ENCODE results near the gene GZMM. TPM values are rescaled to one million over a fixed set of nuclear protein-coding genes. Genes with fewer than 3 reads are reported as not detected.

GZMM gene
- total and polyA plus RNA-seq, 2 of the 13 experiments (the other 11 are each of a cell fraction or from before 2014, with no cell fraction given): 0.07 TPM; not detected in 1

DNA sequence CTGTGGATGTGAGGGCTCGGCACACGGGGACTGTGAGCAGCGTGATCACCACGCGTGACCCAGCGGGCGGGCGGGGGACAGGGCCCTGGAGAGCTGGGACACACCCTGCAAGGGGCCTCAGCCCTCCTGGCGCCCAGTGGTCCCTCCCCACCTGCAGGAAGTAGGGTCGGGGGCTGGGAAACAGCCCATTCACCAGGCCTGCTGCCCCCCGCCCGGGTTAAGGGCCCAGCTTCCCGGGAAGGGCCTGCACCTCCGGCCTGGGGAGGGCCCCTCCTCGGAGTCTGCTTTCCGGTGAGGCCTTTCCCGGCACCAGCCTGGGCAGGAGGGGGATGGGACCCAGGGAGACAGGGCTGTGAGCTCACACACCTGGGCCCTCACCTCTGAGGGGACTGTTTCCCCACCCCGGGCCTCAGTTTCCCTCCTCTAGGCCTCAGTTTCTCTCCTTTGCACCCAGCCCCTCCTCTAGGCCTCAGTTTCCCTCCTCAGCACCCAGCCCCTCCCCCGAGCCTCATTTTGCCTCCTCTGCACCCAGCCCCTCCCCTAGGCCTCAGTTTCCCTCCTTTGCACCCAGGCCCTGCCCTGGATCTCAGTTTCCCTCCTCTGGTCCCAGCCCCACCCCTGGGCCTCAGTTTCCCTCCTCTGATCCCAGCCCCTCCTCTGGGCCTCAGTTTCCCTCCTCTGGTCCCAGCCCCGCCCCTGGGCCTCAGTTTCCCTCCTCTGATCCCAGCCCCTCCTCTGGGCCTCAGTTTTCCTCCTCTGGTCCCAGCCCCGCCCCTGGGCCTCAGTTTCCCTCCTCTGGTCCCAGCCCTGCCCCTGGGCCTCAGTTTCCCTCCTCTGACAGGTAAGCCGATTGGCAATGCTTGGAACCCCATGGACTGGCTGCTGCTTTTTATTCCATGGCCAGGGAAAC is 49.4 kb upstream of the GZMM start (continued):
- TF ChIP-seq, protein P1, sequence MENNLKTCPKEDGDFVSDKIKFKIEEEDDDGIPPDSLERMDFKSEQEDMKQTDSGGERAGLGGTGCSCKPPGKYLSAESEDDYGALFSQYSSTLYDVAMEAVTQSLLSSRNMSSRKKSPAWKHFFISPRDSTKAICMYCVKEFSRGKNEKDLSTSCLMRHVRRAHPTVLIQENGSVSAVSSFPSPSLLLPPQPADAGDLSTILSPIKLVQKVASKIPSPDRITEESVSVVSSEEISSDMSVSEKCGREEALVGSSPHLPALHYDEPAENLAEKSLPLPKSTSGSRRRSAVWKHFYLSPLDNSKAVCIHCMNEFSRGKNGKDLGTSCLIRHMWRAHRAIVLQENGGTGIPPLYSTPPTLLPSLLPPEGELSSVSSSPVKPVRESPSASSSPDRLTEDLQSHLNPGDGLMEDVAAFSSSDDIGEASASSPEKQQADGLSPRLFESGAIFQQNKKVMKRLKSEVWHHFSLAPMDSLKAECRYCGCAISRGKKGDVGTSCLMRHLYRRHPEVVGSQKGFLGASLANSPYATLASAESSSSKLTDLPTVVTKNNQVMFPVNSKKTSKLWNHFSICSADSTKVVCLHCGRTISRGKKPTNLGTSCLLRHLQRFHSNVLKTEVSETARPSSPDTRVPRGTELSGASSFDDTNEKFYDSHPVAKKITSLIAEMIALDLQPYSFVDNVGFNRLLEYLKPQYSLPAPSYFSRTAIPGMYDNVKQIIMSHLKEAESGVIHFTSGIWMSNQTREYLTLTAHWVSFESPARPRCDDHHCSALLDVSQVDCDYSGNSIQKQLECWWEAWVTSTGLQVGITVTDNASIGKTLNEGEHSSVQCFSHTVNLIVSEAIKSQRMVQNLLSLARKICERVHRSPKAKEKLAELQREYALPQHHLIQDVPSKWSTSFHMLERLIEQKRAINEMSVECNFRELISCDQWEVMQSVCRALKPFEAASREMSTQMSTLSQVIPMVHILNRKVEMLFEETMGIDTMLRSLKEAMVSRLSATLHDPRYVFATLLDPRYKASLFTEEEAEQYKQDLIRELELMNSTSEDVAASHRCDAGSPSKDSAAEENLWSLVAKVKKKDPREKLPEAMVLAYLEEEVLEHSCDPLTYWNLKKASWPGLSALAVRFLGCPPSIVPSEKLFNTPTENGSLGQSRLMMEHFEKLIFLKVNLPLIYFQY (CRISPR knock-in tag; IDR thresholded peaks at IDR 0.05; ENCODE audit: borderline replicate concordance): no peak
- TF ChIP-seq, protein P2, sequence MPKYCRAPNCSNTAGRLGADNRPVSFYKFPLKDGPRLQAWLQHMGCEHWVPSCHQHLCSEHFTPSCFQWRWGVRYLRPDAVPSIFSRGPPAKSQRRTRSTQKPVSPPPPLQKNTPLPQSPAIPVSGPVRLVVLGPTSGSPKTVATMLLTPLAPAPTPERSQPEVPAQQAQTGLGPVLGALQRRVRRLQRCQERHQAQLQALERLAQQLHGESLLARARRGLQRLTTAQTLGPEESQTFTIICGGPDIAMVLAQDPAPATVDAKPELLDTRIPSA (CRISPR knock-in tag; IDR thresholded peaks at IDR 0.05; ENCODE audit: borderline replicate concordance): no peak
- TF ChIP-seq NCOA5 (CRISPR knock-in tag; IDR thresholded peaks at IDR 0.05) (no peak), ARNTL (CRISPR knock-in tag; IDR thresholded peaks at IDR 0.05) (0 out of 2 replicates have a peak, but pooled peaks have one; percentile 22), ZNF317 (CRISPR knock-in tag; IDR thresholded peaks at IDR 0.05) (no peak), ZNF605 (CRISPR knock-in tag; IDR thresholded peaks at IDR 0.05) (0 out of 2 replicates have a peak, but pooled peaks have one; percentile 19), CCAR2 (optimal IDR thresholded peaks at IDR 0.05; ENCODE audit: low read depth, low read length) (no peak), GFI1 (CRISPR knock-in tag; IDR thresholded peaks at IDR 0.05; ENCODE audit: borderline replicate concordance) (no peak), FOSL1 (CRISPR knock-in tag; IDR thresholded peaks at IDR 0.05; ENCODE audit: borderline replicate concordance) (no peak), KDM2A (CRISPR knock-in tag; IDR thresholded peaks at IDR 0.05; ENCODE audit: borderline replicate concordance, low read depth) (peak; percentile 72; the same call in 1 of the 2 replicates), ZNF7 (CRISPR knock-in tag; IDR thresholded peaks at IDR 0.05) (no peak), HNRNPH1 (optimal IDR thresholded peaks at IDR 0.05; ENCODE audit: low read depth, low read length) (no peak), ZNF776 (CRISPR knock-in tag; IDR thresholded peaks at IDR 0.05) (peak; percentile 25; the same call in 1 of the 2 replicates), DNMT1 (CRISPR knock-in tag; IDR thresholded peaks at IDR 0.05) (no peak), NFKBIZ (CRISPR knock-in tag; IDR thresholded peaks at IDR 0.05) (no peak), RARA (CRISPR knock-in tag; IDR thresholded peaks at IDR 0.05) (peak; percentile 32; the same call in 1 of the 2 replicates), RXRB (CRISPR knock-in tag; IDR thresholded peaks at IDR 0.05; ENCODE audit: borderline replicate concordance) (peak; percentile 21; the same call in 1 of the 2 replicates), BRCA1 (CRISPR knock-in tag; IDR thresholded peaks at IDR 0.05) (no peak), CC2D1A (CRISPR knock-in tag; IDR thresholded peaks at IDR 0.05) (no peak)
- TF ChIP-seq, protein P3, sequence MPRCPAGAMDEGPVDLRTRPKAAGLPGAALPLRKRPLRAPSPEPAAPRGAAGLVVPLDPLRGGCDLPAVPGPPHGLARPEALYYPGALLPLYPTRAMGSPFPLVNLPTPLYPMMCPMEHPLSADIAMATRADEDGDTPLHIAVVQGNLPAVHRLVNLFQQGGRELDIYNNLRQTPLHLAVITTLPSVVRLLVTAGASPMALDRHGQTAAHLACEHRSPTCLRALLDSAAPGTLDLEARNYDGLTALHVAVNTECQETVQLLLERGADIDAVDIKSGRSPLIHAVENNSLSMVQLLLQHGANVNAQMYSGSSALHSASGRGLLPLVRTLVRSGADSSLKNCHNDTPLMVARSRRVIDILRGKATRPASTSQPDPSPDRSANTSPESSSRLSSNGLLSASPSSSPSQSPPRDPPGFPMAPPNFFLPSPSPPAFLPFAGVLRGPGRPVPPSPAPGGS (CRISPR knock-in tag; IDR thresholded peaks at IDR 0.05): peak; percentile 54; the same call in 1 of the 2 replicates
- TF ChIP-seq, protein P4, sequence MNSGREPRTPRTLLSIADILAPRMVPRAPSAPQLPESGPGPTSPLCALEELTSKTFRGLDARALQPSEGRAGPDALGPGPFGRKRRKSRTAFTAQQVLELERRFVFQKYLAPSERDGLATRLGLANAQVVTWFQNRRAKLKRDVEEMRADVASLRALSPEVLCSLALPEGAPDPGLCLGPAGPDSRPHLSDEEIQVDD (CRISPR knock-in tag; IDR thresholded peaks at IDR 0.05; ENCODE audit: borderline replicate concordance): no peak
- TF ChIP-seq, protein P5, sequence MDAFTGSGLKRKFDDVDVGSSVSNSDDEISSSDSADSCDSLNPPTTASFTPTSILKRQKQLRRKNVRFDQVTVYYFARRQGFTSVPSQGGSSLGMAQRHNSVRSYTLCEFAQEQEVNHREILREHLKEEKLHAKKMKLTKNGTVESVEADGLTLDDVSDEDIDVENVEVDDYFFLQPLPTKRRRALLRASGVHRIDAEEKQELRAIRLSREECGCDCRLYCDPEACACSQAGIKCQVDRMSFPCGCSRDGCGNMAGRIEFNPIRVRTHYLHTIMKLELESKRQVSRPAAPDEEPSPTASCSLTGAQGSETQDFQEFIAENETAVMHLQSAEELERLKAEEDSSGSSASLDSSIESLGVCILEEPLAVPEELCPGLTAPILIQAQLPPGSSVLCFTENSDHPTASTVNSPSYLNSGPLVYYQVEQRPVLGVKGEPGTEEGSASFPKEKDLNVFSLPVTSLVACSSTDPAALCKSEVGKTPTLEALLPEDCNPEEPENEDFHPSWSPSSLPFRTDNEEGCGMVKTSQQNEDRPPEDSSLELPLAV (CRISPR knock-in tag; conservative IDR thresholded peaks at IDR 0.05; ENCODE audit: low read depth): no peak

Measured in HepG2 (cell line).